NCI-H748 (cell line): ENCODE results near the gene SH3RF2.
A peak's percentile ranks its signal among the peaks of the same experiment; 100 is the strongest.
"Not testable (repeated sequence)": the region's sequence is repeated elsewhere in the genome, so short reads cannot be mapped to it uniquely, and the experiment has no call there.

Source experiments
- DNase-seq: peaks from one replicate; lab custom pipeline; 2025; ENCODE audit not compliant: unreplicated experiment; lab: John Stamatoyannopoulos, UW

Gene SH3RF2

DNA sequence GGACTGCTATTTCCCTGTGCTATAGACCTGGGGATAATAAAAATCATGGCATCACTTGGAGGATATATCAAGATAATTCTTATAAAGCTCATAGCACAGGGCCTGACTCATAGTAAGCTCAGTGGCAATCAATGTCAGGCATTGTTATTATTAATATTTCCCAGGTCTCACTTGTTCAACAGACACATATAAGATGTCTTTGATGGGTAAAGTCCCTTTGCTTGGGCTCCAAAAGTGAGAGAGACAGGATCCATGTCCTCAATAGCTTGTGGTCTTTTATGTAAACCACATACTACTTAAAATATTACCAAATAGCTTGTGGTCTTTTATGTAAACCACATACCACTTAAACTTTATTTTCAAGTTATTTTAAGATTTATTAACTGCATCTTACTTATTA, 11.2 kb downstream of the SH3RF2 start:
- DNase-seq: no peak

DNA sequence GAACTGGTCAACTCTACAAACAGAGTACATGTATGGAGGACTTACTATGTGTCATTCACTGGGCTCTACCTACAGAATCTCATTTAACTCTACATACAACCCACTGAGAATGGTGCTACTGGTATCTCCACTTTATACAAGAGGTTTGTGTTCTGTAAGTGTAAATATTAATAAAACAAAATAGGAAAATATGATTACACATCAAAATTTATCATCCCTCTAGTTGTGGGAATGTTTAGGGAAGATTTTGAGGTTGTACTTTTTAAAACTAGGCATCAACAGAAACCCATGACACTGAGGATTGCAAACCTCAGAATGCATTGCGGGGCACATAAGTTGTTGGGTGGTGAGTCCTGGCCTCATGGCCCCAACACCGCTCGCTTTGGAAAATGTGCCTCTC, 11.7 kb downstream of the SH3RF2 start:
- DNase-seq: no peak

DNA sequence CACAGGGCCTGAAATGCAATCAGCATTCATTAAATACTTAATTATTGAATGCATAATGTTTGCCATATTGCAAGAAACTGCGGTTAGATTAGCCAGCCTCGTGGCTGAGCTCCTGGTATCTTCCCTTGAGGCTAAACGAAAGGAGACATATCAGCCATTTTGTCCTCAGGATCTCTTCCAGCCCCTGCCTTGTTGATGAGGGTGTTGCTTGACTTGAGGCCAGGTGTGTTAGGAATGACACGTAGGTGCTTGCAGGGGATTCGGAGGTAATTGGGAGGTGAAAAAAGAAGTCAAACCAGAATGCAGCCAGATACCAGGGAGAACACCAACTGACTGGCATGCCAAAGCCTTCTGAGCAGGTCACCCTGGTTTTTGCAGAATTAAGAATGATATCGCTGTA, 12.5 kb downstream of the SH3RF2 start:
- DNase-seq: peak; percentile 6

DNA sequence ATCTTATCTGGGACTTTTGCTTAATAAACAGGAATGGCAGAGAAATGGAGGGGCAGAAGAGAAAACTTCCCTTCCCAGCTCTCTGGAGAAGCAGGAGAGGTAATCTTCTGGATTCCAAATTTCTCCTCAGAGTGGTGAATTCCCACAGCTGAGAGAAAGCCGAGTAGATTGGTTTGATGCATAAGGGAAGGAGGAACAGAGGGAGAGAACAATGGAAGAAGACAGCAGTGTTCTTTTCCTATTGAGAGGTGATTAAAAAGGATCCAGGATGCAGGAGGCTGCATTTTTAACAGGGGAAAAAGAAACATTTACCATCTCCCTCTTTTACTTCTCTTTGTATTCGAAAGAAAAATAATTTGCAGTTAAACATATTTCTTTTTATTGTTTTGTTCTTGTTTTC, 13.1 kb downstream of the SH3RF2 start:
- no peak for DNase-seq

DNA sequence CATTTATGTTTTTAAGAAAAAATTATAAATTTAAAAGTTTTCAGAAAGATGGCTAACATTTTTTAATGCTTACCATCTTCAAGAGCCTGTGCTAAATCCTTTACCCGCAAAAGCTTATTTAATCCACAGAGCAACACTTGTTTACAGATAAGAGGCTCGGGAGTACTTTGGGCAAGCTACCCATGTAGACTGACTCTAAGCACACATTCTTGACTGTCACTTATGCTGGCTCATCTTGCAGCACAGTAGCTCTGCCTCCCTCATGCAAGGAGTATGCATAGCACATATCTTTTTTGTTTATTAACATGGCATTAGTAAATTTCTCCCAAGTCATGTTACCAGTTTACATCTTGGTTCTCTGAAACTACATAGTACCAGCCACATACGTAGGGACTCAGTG, 14.7 kb downstream of the SH3RF2 start:
- DNase-seq: no peak

DNA sequence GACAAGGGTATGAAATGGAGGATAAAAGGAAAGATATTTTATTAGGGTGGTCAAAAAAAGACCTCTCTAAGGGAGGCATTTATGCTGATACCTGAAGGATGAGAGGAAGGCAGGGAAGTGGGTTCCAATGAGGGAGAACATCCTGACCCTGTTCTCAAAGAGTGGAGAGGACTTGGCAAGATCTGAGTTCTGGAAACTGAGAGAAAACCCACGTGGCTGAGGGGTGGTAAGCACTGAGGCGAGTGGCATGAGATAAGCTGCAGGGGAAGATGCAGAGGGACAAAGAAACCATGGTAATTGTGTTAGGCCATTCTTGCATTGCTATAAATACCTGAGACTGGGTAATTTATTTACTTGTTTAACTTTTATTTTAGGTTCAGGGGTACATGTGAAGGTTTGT, 16.8 kb downstream of the SH3RF2 start:
- no peak for DNase-seq

DNA sequence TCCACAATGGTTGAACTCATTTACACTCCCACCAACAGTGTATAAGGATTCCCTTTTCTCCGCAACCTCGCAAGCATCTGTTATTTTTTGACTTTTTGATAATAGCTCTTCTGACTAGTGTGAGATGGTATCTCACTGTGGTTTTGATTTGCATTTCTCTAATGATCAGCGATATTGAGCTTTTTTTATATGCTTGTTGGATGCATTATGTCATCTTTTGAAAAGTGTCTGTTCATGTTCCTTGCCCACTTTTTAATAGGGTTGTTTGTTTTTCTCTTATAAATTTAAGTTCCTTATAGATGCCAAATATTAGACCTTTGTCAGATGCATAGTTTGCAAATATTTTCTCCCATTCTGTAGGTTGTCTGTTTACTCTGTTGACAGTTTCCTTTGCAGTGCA, 17.8 kb downstream of the SH3RF2 start:
- not testable (repeated sequence) for DNase-seq

DNA sequence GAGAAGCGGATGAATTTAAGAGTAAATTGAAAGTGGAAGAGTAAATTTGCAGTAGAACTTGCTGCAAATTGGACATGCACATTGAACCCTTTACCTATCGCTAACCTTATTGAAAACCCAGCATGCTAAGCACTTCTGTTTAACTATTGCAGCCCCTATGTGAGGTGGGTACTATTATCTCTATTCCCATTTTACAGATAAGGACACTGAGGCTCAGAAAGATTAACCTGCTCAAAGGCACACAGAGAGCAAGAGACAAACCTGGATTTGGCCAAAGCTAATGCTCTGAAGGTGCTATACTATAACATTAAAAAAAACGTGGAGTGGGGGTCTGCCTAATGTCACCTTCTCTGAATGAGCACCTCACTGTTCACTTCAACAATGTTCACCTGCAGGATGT, 21.0 kb downstream of the SH3RF2 start:
- no peak for DNase-seq

DNA sequence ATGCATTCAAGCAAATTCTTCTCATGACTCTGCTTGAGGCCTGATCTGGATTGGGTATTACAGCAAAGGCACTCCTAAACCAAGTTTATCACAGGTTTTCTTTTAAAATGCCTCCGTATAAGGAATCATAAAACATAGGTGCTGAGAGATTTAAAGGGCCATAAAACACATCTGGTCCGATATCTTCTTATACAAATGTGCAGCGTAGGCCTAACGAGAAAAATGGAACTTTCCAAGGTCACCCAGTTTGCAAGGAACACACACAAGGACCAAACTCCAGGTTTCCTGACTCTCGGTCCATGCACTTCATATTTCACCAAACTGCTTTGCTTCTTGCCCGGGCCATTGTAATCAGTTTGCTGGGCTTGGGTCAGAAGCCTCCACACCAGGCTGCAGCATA, 22.1 kb downstream of the SH3RF2 start:
- no peak for DNase-seq

DNA sequence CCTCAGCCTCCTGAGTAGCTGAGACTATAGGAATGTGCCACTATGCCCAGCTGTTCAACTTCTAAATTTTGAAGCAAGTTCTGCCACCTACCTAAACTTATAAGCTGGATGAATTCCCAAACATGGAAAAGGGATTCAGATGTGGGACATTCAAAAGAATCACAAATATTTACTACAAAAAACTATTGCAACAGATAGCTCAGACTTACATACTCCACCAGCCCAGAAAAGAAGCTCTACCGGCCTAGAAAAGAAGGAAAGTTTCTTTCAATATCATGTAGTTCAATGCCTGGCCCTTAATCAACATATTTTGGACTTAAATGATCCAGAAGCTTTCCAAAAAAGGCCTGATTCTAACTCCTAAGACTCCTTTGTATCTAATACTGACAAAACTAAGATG, 23.8 kb downstream of the SH3RF2 start:
- no peak for DNase-seq

DNA sequence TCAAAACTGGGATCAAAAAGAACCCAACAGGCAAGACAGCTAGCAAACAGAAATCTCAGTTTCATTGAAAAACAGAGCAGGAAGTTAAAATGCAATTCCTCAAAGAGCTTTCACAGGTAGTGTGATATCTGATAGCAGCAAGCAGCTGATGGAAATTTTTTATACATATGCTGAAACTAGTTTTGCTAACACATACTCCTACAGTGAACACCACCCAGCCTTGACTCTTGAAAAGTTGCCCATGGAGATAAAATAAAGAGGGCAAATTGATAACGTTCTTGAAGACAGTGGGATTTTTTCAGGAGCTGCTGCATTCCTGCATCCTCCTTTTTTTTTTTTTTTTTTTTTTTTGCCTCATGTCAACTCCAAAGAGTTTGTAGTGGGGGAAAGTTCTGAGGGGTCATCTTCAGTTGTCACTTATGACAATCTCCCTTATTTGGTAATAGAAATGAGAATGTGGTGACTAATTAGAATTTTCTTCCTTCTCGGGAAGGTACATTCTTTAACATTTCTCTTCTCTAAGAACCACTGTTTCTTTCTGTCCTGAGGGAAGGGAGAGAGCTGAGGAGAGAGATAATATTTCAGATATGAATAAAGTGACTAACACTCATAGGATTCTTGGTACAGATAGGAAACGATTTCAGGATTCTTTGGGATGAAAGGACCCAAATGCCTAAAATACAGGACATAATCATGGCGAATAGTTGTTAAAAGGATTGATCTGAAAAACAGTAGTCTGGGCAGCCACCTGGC, 24.6 kb downstream of the SH3RF2 start:
- DNase-seq: no peak

DNA sequence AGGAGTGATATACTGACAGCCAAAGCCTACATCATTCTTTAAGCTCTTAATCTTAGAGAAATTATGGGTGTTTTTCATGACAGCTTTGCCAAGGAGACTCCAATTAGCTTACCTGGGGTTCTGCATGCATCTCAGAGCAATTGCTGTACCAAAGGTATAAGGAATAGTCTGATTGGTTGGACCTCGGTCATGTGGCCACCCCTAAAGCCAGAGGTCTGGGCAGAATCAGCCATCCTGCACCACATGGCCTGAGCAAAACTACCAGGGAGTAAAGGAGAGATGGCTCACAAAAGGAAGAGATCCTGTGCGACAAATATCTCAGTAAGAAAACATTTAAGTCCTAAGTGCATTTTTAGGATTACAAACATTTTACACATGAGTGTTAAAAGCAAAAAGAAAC, 25.6 kb downstream of the SH3RF2 start:
- no peak for DNase-seq

DNA sequence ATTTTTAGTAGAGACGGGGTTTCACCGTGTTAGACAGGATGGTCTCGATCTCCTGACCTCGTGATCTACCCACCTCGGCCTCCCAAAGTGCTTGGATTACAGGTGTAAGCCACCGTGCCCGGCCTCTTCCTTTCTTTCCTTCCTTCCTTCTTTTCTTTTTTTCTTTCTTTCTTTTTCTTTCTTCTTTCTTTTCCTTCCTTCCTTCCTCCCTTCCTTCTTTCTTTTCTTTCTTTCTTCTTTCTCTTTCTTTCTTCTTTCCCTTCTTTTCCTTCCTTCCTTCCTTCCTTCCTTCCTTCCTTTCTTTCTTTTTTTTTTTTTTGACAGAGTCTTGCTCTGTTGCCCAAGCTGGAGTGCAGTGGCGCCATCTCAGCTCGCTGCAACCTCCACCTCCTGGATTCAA, 27.6 kb downstream of the SH3RF2 start:
- DNase-seq: not testable (repeated sequence)

DNA sequence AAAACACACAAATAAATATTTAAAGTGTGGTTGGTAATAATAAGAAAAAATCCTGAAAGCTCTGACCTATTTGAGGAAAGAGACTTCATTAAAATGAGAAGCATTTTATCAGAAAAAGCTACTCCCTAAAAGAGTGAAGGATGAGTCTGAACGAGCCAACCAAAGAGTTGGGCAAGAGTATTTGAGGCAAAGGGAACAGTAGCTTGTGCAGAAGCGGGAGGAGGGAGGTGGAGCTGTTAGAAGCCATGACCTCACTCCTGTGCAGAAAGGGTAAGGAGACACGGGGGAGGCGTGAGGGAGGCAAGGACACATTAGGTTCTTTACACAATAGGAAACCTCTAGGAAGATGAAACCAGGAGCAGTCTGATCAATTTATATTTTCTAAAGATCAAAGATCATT, 29.4 kb downstream of the SH3RF2 start:
- peak; percentile 51 for DNase-seq

DNA sequence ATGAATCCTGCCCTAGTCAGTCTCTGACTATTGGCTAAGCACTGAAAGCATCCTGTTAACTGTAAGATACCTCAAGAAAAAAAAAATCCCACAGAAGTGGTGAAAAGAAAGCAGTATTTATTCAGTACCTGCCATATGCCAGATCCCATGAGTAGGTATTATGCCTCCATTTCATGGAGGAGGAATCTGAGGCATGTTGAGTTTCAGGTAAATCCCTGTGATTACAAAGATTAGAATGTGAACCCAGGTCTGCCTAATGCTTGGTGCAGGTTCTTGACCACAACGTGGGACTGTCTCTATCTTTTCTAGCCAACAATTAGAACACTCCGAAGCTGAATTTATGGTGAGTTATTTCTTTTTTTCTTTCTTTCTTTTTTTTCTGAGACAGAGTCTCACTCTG, 30.9 kb downstream of the SH3RF2 start:
- DNase-seq: no peak

DNA sequence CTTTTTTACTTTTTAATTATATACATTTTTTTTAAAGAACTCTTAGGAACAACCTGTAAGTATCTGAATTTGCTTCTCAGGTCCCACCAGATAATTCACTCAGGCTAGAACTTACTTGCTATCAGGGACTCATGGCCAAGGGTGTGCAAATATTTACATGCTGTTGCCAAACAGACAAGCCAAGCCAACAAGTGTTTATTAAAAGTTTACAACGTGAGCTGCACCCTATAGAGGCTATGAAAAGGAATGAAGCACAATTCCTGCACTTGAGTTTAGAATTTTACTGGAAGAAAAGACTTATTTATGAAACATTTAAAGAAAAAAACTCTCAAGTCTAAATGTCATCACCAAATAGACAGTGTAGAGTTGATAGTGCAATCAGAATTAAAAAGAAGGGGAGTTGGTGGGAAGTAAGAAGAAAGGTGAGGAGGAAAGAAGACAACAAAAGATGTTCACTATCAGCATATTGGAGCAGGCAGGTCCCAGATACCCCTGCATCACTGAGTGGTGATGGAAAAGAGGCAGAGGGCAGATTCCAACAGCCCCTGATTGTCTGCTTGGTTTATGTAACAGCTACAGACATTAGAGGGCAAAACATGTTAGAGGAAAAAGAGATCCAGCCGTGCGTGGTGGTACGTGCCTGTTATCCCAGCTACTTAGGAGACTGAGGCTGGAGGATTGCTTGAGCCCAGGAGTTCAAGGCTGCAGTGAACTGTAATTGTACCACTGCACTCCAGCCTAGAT, 32.8 kb downstream of the SH3RF2 start:
- no peak for DNase-seq

DNA sequence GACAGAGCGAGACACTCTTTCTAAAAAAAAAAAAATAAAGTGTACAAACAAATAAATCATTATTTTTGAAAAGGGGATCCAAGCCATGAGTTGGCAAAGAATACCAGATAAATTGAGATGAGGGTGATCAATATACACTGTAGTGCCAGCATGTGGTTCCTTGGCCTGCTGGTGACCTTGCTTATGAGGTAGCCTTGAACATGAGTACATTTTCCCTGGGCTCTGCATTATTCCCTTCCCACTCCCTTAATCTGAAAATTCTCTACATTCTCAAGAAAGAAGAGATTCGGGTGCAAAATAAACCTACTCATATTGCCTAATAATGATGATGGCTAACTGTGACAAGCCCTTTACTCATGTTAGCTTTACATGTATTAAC, 33.3 kb downstream of the SH3RF2 start:
- DNase-seq: no peak

DNA sequence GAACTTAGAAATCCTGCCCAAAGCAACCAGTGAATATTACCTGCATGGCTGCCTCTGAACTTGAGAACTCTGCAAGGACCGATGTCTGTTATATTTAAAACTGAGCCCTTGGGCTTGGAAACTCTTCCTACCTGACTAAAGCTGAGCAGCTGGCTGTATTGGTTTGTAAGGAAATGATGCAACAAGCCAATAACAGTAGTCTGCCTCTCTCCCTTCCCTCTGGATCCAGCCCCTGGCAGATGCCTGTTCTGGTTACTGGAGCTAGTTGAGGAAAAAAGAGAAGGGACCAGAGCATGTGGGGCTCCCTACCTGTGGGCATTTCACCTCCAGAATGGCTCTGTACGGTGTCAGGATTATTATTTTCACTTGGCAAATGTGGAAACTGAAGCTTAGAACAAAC, 34.7 kb downstream of the SH3RF2 start:
- DNase-seq: no peak

DNA sequence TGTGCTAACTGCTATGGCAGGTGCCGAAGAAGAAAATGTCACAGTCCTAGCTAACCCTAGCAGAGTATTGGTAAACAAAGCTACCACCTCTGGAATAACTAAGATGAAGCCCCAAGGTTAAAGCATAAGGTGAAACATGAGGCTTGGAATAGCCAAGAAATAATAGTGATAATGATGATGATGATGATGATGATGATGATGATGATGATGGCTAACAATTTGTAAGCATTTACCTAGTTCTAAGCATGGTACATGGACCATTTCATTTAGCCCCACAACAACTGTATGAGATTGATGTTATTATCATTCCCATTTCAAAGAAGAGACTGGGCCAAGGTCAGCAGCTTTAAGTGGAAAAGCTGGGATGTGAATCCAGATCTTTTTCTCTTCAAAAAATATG, 35.3 kb downstream of the SH3RF2 start:
- no peak for DNase-seq

DNA sequence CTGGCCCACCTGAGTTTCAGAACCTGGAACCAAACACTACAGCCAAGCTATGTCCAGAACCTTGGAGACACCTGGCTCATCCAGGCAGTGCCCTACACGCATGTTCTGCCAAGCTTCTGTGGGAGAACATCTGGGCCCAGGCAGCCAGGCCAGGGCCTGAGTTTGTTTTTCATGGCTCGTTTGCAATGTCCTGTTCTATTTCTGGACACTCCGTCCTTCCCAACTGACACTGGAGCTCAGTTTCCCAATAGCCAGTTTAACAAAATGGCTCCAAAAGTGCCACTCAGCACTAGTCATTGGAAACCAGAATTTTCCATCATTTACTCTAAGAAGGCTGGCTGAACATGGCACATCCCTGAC, 38.6 kb downstream of the SH3RF2 start:
- DNase-seq: no peak

DNA sequence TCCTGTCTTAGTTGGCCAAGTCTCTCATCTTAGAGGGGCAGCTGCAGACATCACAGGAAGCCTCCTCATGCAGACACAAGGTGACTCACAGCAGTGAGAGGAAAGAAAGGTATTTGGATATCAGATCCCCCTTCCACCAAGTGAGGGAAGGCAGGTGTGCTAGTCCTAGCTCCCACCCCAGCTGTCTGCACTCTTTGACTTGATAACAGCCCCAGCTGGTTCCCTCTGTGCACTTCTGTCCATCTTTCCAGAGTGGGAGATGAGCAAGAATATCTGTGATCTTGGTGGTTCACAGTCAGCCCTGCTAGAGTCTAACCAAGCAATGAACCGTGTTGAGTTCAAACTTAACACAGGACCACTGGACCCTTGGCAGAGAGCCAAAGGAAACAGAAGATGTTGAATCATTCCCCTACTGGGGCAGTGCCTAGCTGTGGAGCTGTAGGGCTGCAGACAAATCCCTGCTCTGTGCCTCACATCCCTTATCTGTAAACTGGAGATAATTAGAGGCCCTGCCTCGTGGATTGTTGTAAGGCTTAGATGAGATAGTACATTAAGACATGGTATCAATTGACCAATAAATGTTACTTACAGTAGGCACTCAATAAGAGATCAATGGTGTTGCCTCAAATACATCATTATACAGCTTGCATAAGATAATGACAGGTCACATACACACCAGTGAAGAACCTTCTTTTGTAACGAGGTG, 39.1 kb downstream of the SH3RF2 start:
- peak; percentile 57 for DNase-seq

DNA sequence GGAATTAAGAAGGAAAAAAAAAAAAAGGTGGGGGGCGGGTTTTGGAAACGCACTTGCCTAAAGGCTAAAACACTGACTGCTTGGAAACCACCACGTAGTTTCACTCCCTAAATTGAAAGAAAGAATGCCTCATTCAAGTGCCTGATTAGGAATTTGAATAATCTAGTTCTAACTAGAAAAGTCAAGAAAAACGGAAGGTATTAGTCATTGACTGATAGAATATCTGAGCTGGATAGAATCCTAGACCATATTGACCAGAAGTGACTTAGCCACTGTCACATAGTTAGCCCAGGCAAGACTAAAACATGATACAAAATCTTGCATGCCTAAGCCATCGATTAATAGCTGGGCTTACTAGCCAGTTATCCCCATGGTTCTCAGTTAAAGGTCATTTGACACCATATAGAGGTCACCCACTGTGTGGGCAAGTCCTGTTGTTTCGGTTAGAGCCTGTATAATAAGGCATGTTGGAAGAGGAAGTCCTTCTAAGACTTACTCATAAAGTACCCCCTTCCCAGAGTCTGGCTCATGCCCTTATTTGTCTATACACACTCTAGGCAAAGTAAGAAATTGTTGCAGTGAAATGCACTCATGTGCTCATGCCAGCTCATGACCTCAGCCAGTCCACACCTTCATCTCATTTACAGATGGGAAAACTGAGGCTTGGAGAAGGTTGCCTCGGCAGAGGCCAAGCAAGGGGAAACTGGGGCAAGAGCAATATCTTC, 40.2 kb downstream of the SH3RF2 start:
- no peak for DNase-seq
